ENCODE data around the gene ARHGEF16.

Gene ARHGEF16

GRCh38 chr1:3453891-3454810 is at the start of gene ARHGEF16:
Gene ARHGEF16, plus strand, starts transcription at chr1:3454665. Its CDS starts 8,420 bp downstream, at chr1:3463085.
- peak; percentile 44 for DNase-seq (ENCODE audit: low read depth)
- H3K4me3 ChIP-seq (ENCODE audit: low read depth, low read length), result peak within 1 kb of the TSS; percentile 50
- peak; percentile 33 for TF ChIP-seq CTCF (conservative IDR thresholded peaks at IDR 0.05; ENCODE audit: low read depth, low read length)

GRCh38 chr1:3404801-3405200 is 49.7 kb upstream of the ARHGEF16 start:
- no peak for DNase-seq (ENCODE audit: low read depth)
- H3K4me3 ChIP-seq (ENCODE audit: low read depth, low read length), result no peak overlapping the region
- TF ChIP-seq CTCF (conservative IDR thresholded peaks at IDR 0.05; ENCODE audit: low read depth, low read length), result no peak

- no peak for DNase-seq (ENCODE audit: low read depth)
Measured at GRCh38 chr1:3405491-3405890, 49.0 kb upstream of the ARHGEF16 start.

GRCh38 chr1:3405974-3406867 is 48.2 kb upstream of the ARHGEF16 start:
- DNase-seq (ENCODE audit: low read depth), result no peak
- TF ChIP-seq CTCF (conservative IDR thresholded peaks at IDR 0.05; ENCODE audit: low read depth, low read length), result no peak
- H3K4me3 ChIP-seq (ENCODE audit: low read depth, low read length), result no peak overlapping the region

More at GRCh38 chr1:3405491-3405890, 49.0 kb upstream of the ARHGEF16 start:
- TF ChIP-seq CTCF (conservative IDR thresholded peaks at IDR 0.05; ENCODE audit: low read depth, low read length), result no peak
- H3K4me3 ChIP-seq (ENCODE audit: low read depth, low read length), result no peak overlapping the region

GRCh38 chr1:3407021-3407420 is 47.4 kb upstream of the ARHGEF16 start:
- TF ChIP-seq CTCF (conservative IDR thresholded peaks at IDR 0.05; ENCODE audit: low read depth, low read length), result no peak
- DNase-seq (ENCODE audit: low read depth), result no peak
- no peak overlapping the region for H3K4me3 ChIP-seq (ENCODE audit: low read depth, low read length)

- no peak overlapping the region for H3K4me3 ChIP-seq (ENCODE audit: low read depth, low read length)
- DNase-seq (ENCODE audit: low read depth), result no peak
- no peak for TF ChIP-seq CTCF (conservative IDR thresholded peaks at IDR 0.05; ENCODE audit: low read depth, low read length)
Measured at GRCh38 chr1:3408751-3409266, 45.7 kb upstream of the ARHGEF16 start.

Measured in choroid plexus epithelial cell (primary cell).